GM23338 (cell line): ENCODE measurements around the gene SLC2A8. TPM values are rescaled to one million over a fixed set of nuclear protein-coding genes. Genes with fewer than 3 reads are reported as not detected.

ENCODE experiments used
- ATAC-seq: fragments of 200-7000 bp; cut with Tn5 transposase; 3 replicates; pipeline ENCODE4 v1.9.1; 2020
- DNase-seq: peaks from one replicate; pipeline ENCODE4 v3.0.0-alpha.2; 2015; ENCODE audit warnings: low spot score
- H2AFZ ChIP-seq: fragments of 200-600 bp; sonication (generic); 2 replicates; pipeline ENCODE4 v1.8.0; 2016; ENCODE audit warnings: antibody characterized with exemption, mild to moderate bottlenecking, moderate library complexity
- H3F3A ChIP-seq: fragments of 200-600 bp; sonication (generic); replicated peaks from 2 replicates; pipeline ENCODE4 v1.8.0; 2017; ENCODE audit warnings: antibody characterized with exemption, mixed run types, low read depth
- H3K27ac ChIP-seq: fragments of 200-600 bp; sonication (generic); 2 replicates; pipeline ENCODE4 v1.6.1; 2016; ENCODE audit warnings: low read depth
- H3K27me3 ChIP-seq: fragments of 200-600 bp; sonication (generic); 2 replicates; pipeline ENCODE4 v1.8.0; 2016; ENCODE audit warnings: mild to moderate bottlenecking, mixed run types, moderate library complexity; ENCODE audit not compliant: insufficient read depth
- H3K36me3 ChIP-seq: fragments of 200-600 bp; sonication (generic); 2 replicates; pipeline ENCODE4 v1.8.0; 2016; ENCODE audit warnings: mild to moderate bottlenecking; ENCODE audit not compliant: insufficient read depth
- H3K4me1 ChIP-seq: fragments of 200-600 bp; sonication (generic); 2 replicates; pipeline ENCODE4 v1.8.0; 2016; ENCODE audit warnings: mild to moderate bottlenecking, moderate library complexity; ENCODE audit not compliant: insufficient read depth
- H3K4me2 ChIP-seq: fragments of 200-600 bp; sonication (generic); 2 replicates; pipeline ENCODE4 v1.7.1; 2017; ENCODE audit warnings: mixed run types
- H3K4me3 ChIP-seq: fragments of 200-600 bp; sonication (generic); 2 replicates; pipeline ENCODE4 v1.6.1; 2016; ENCODE audit warnings: mixed run types
- H3K79me2 ChIP-seq: fragments of 200-600 bp; sonication (generic); replicated peaks from 2 replicates; pipeline ENCODE4 v1.8.0; 2017; ENCODE audit warnings: mild to moderate bottlenecking; ENCODE audit not compliant: insufficient read depth
- H3K9me2 ChIP-seq: fragments of 200-600 bp; sonication (generic); 2 replicates; pipeline ENCODE4 v1.8.0; 2017; ENCODE audit not compliant: insufficient read depth
- H4K20me1 ChIP-seq: fragments of 200-600 bp; sonication (generic); replicated peaks from 2 replicates; pipeline ENCODE4 v1.8.0; 2017; ENCODE audit warnings: mild to moderate bottlenecking; ENCODE audit not compliant: insufficient read depth
- H3K27ac Mint-ChIP-seq: 2 replicates; pipeline ENCODE4 v1.8.0; 2020; ENCODE audit warnings: inconsistent platforms, mild to moderate bottlenecking, moderate library complexity, mixed read lengths
- H3K27me3 Mint-ChIP-seq: 3 replicates; pipeline ENCODE4 v1.8.0; 2022; ENCODE audit warnings: low read depth, mild to moderate bottlenecking, moderate library complexity, mixed read lengths, inconsistent platforms; ENCODE audit not compliant: insufficient read depth, poor library complexity
- H3K36me3 Mint-ChIP-seq: 3 replicates; pipeline ENCODE4 v1.8.0; 2021; ENCODE audit warnings: low read depth, mild to moderate bottlenecking, inconsistent platforms, moderate library complexity, mixed read lengths
- H3K4me1 Mint-ChIP-seq: 3 replicates; pipeline ENCODE4 v1.8.0; 2020; ENCODE audit warnings: mild to moderate bottlenecking, inconsistent platforms, mixed read lengths
- H3K4me3 Mint-ChIP-seq: 3 replicates; pipeline ENCODE4 v1.8.0; 2021; ENCODE audit warnings: moderate library complexity, mild to moderate bottlenecking, inconsistent platforms, mixed read lengths
- H3K9me3 Mint-ChIP-seq: 3 replicates; pipeline ENCODE4 v1.8.0; 2020; ENCODE audit warnings: moderate library complexity, mild to moderate bottlenecking, inconsistent platforms, mixed read lengths
- CREB1 ChIP-seq: fragments of 250-450 bp; sonication (Bioruptor Pico); IDR thresholded peaks from 2 replicates; pipeline ENCODE4 v1.5.0; 2020; ENCODE audit warnings: low read depth, mild to moderate bottlenecking, moderate library complexity
- ETS1 ChIP-seq: IDR thresholded peaks from 2 replicates; pipeline ENCODE4 v1.6.1; 2016; ENCODE audit warnings: antibody characterized with exemption
- EZH2 ChIP-seq: fragments of 200-600 bp; sonication (generic); IDR thresholded peaks from one replicate; pipeline ENCODE4 v1.8.0; 2017; ENCODE audit warnings: antibody characterized with exemption, mild to moderate bottlenecking, low read depth; ENCODE audit not compliant: unreplicated experiment
- EZH2phosphoT487 ChIP-seq: fragments of 200-600 bp; sonication (generic); IDR thresholded peaks from one replicate; pipeline ENCODE4 v1.8.1; 2018; ENCODE audit warnings: antibody characterized with exemption; ENCODE audit not compliant: unreplicated experiment
- JUNB ChIP-seq: IDR thresholded peaks from one replicate; pipeline ENCODE4 v1.6.1; 2016; ENCODE audit warnings: antibody characterized with exemption; ENCODE audit not compliant: unreplicated experiment
- POLR2AphosphoS5 ChIP-seq: IDR thresholded peaks from 2 replicates; pipeline ENCODE4 v1.6.1; 2016; ENCODE audit warnings: antibody characterized with exemption, low read depth
- STAT1 ChIP-seq: IDR thresholded peaks from one replicate; pipeline ENCODE4 v1.6.1; 2016; ENCODE audit warnings: antibody characterized with exemption; ENCODE audit not compliant: unreplicated experiment
- ZNF114 ChIP-seq: fragments of 250-450 bp; sonication (Bioruptor Pico); IDR thresholded peaks from 2 replicates; pipeline ENCODE4 v1.5.0; 2020; ENCODE audit warnings: mild to moderate bottlenecking, moderate library complexity
- ZNF331 ChIP-seq: fragments of 250-450 bp; sonication (Bioruptor Pico); IDR thresholded peaks from 2 replicates; pipeline ENCODE4 v1.5.0; 2020; ENCODE audit warnings: low read depth, mild to moderate bottlenecking, moderate library complexity
- ZNF462 ChIP-seq: fragments of 250-450 bp; sonication (Bioruptor Pico); IDR thresholded peaks from 2 replicates; pipeline ENCODE4 v1.5.0; 2020; ENCODE audit warnings: mild to moderate bottlenecking, moderate library complexity
- polyA plus RNA-seq: library from polyadenylated mRNA; unstranded; fragments of >200 nt; fragmentation: Nextera tagmentation; extraction: Ambion mirVana; gene quantifications from 2 replicates; pipeline ENCODE4 v1.2.1, GENCODE V29; 2016
- total RNA-seq: library from RNA; depleted of rRNA; stranded (reverse); fragments of >200 nt; shearing (Covaris generic); gene quantifications from 2 replicates; pipeline ENCODE4 v1.2.3, GENCODE V29; 2014

The SLC2A8 gene
- total and polyA plus RNA-seq, 2 experiments from 2014 or later = 16.3 to 34.1 TPM

GRCh38 chr9:127415141-127415540, 18.2 kb downstream of the SLC2A8 start:
- no peaks in the 10 kb centered on the region for H3K79me2 ChIP-seq
- ATAC-seq (no peak), DNase-seq (no peak)
- Mint-ChIP-seq H3K9me3 (no peaks in the 10 kb centered on the region), H3K27ac (no peak overlapping the region), H3K4me3 (no peak overlapping the region), H3K4me1 (peaks cover 22% of the 10 kb centered on the region), H3K27me3 (peaks cover 14% of the 10 kb centered on the region), H3K36me3 (peaks cover 8% of the 10 kb centered on the region; the same call in 2 of the 3 replicates)
- no peak overlapping the region for H3K4me2 ChIP-seq
- no peak overlapping the region for H2AFZ ChIP-seq
- no peaks in the 10 kb centered on the region for H4K20me1 ChIP-seq
- no peak overlapping the region for H3K4me3 ChIP-seq
- H3K9me2 ChIP-seq = no peaks in the 10 kb centered on the region
- H3K36me3 ChIP-seq = no peaks in the 10 kb centered on the region
- TF ChIP-seq ZNF114 (CRISPR knock-in tag) = no peak
- no peak for TF ChIP-seq EZH2
- TF ChIP-seq CREB1 (CRISPR knock-in tag) = no peak
- no peak for TF ChIP-seq POLR2AphosphoS5
- no peaks in the 10 kb centered on the region for H3K27me3 ChIP-seq
- H3K27ac ChIP-seq = no peak overlapping the region
- peaks cover 6% of the 10 kb centered on the region; the same call in 1 of the 2 replicates for H3K4me1 ChIP-seq
- H3F3A ChIP-seq = 0 out of 2 replicates have a peak, but pooled peaks cover 6% of the 10 kb centered on the region

GRCh38 chr9:127415657-127416056, 18.7 kb downstream of the SLC2A8 start:
- Mint-ChIP-seq H3K4me1 (peaks cover 22% of the 10 kb centered on the region), H3K27me3 (peaks cover 14% of the 10 kb centered on the region), H3K4me3 (no peak overlapping the region), H3K9me3 (no peaks in the 10 kb centered on the region), H3K27ac (no peak overlapping the region), H3K36me3 (peaks cover 8% of the 10 kb centered on the region; the same call in 2 of the 3 replicates)
- Histone ChIP-seq H3K79me2 (no peaks in the 10 kb centered on the region), H3K9me2 (no peaks in the 10 kb centered on the region), H3K4me3 (no peak overlapping the region), H3K27ac (no peak overlapping the region), H3K36me3 (no peaks in the 10 kb centered on the region), H3K4me1 (peaks cover 6% of the 10 kb centered on the region; the same call in 1 of the 2 replicates), H3F3A (0 out of 2 replicates have a peak, but pooled peaks cover 6% of the 10 kb centered on the region), H4K20me1 (no peaks in the 10 kb centered on the region), H3K27me3 (no peaks in the 10 kb centered on the region), H2AFZ (no peak overlapping the region), H3K4me2 (no peak overlapping the region)
- TF ChIP-seq CREB1 (CRISPR knock-in tag) (no peak), ZNF331 (CRISPR knock-in tag) (no peak), JUNB (no peak), ETS1 (no peak), POLR2AphosphoS5 (no peak), STAT1 (no peak), ZNF462 (CRISPR knock-in tag) (no peak), EZH2 (no peak), EZH2phosphoT487 (no peak)
- ATAC-seq (no peak), DNase-seq (no peak)
